PC-3 (cell line): ENCODE results near the gene THADA. TPM values are rescaled to one million over a fixed set of nuclear protein-coding genes. Genes with fewer than 3 reads are reported as not detected.

Source experiments
- ATAC-seq: fragments of 200-7000 bp; cut with Tn5 transposase; 2 replicates; pipeline ENCODE4 v1.9.1; 2020; ENCODE audit warnings: mild to moderate bottlenecking, moderate library complexity
- BruUV-seq: library from RNA; stranded (reverse); fragments of 400-500 nt; replicated peaks from 2 replicates; lab custom pipeline; 2021; lab: Mats Ljungman, UMichigan
- CTCF ChIA-PET: fragments of 300-600 bp; sonication (Branson Sonifier 250); formaldehyde crosslinking; loops from one replicate; lab custom pipeline; 2022; ENCODE audit warnings: antibody characterized with exemption; lab: Charles Lee
- POLR2A ChIA-PET: fragments of 300-600 bp; sonication (Branson Sonifier 250); formaldehyde crosslinking; loops from one replicate; lab custom pipeline; 2022; ENCODE audit warnings: antibody characterized with exemption; ENCODE audit not compliant: unreplicated experiment; lab: Charles Lee
- DNase-seq: peaks from one replicate; pipeline ENCODE4 v3.0.0-alpha.2; 2015
- H2AFZ ChIP-seq: fragments of 300-600 bp; sonication (generic); 2 replicates; pipeline ENCODE4 v1.6.0; 2016; ENCODE audit warnings: antibody characterized with exemption, low read length
- H3F3A ChIP-seq: fragments of 300-600 bp; sonication (generic); one replicate; pipeline ENCODE4 v1.6.0; 2017; ENCODE audit warnings: antibody characterized with exemption, low read length, control low read depth, mild to moderate bottlenecking; ENCODE audit not compliant: unreplicated experiment
- H3K27ac ChIP-seq: fragments of 300-600 bp; sonication (generic); 2 replicates; pipeline ENCODE4 v1.5.1; 2016; ENCODE audit warnings: mild to moderate bottlenecking, low read length
- H3K27me3 ChIP-seq: fragments of 300-600 bp; sonication (generic); 2 replicates; pipeline ENCODE4 v1.6.1; 2016; ENCODE audit warnings: low read length, mixed read lengths
- H3K36me3 ChIP-seq: fragments of 300-600 bp; sonication (generic); 2 replicates; pipeline ENCODE4 v1.6.1; 2016; ENCODE audit warnings: low read depth, mixed run types, low read length, mixed read lengths
- H3K4me1 ChIP-seq: fragments of 300-600 bp; sonication (generic); 2 replicates; pipeline ENCODE4 v1.5.1; 2016; ENCODE audit warnings: low read length; ENCODE audit not compliant: insufficient read depth
- H3K4me2 ChIP-seq: fragments of 300-600 bp; sonication (generic); 2 replicates; pipeline ENCODE4 v1.6.0; 2016; ENCODE audit warnings: low read length
- H3K4me3 ChIP-seq: fragments of 300-600 bp; sonication (generic); 2 replicates; pipeline ENCODE4 v1.5.1; 2016; ENCODE audit warnings: mild to moderate bottlenecking, low read length, mixed read lengths
- H3K79me2 ChIP-seq: fragments of 300-600 bp; sonication (generic); 2 replicates; pipeline ENCODE4 v1.6.1; 2017; ENCODE audit warnings: low read length, mixed read lengths
- H3K9ac ChIP-seq: fragments of 300-600 bp; sonication (generic); 2 replicates; pipeline ENCODE4 v1.6.0; 2016; ENCODE audit warnings: mild to moderate bottlenecking, low read length
- H3K9me2 ChIP-seq: fragments of 300-600 bp; sonication (generic); replicated peaks from 2 replicates; pipeline ENCODE4 v1.6.1; 2016; ENCODE audit warnings: mixed run types, low read length, mixed read lengths
- H3K9me3 ChIP-seq: fragments of 300-600 bp; sonication (generic); 2 replicates; pipeline ENCODE4 v1.6.1; 2016; ENCODE audit warnings: low read length, mixed read lengths
- H4K20me1 ChIP-seq: fragments of 300-600 bp; sonication (generic); 2 replicates; pipeline ENCODE4 v1.6.1; 2016; ENCODE audit warnings: low read length, mixed read lengths
- EZH2 ChIP-seq: fragments of 300-600 bp; sonication (generic); IDR thresholded peaks from one replicate; pipeline ENCODE4 v1.6.1; 2017; ENCODE audit warnings: antibody characterized with exemption, mild to moderate bottlenecking, low read length; ENCODE audit not compliant: unreplicated experiment
- EZH2phosphoT487 ChIP-seq: fragments of 300-600 bp; sonication (generic); IDR thresholded peaks from 2 replicates; pipeline ENCODE4 v1.6.1; 2018; ENCODE audit warnings: mild to moderate bottlenecking, antibody characterized with exemption, low read length, borderline replicate concordance
- intact Hi-C: fragments of 100-400 bp; cut with micrococcal nuclease; formaldehyde crosslinking; loops from 2 replicates; pipeline ENCODE4 v1.9.0; 2023
- total RNA-seq: library from RNA; depleted of rRNA; stranded (reverse); fragments of >200 nt; gene quantifications from 2 replicates; pipeline ENCODE4 v1.2.3, GENCODE V29; 2014
- TF ChIP-seq, protein P1 (sequence below): fragments of 300-600 bp; sonication (generic); conservative IDR thresholded peaks from 2 replicates; pipeline ENCODE4 v1.5.1; 2017; ENCODE audit warnings: antibody characterized with exemption, low read depth, mild to moderate bottlenecking, low read length

THADA gene
- total RNA-seq, 1 experiment from 2014 or later = 33.6 TPM

DNA sequence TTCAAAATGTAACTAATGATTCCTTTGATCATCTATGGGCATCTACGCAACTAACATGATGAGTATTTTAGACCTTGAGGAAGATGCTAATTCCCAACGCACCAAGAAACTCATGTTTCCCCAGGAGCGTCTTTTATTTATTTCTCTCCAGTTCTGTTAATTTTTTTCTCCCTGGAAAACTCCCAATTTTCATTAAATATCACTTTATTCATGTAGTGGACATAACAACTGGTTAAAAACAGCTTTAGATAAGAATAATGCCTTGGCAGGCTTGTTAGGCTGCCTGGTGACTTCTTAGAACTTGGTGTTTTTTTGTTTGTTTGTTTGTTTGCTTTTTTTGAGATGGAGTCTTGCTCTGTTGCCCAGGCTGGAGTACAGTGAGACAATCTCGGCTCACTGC is 306.5 kb downstream of the THADA start:
- CTCF ChIA-PET = no interaction called here
- Histone ChIP-seq H3F3A (peaks cover 4% of the 10 kb centered on the region), H3K9me2 (no peaks in the 10 kb centered on the region), H3K9me3 (0 out of 2 replicates have a peak, but pooled peaks cover 5% of the 10 kb centered on the region), H3K36me3 (peaks cover 30% of the 10 kb centered on the region), H3K4me3 (no peak overlapping the region), H3K9ac (no peak overlapping the region), H3K79me2 (no peaks in the 10 kb centered on the region), H3K4me2 (no peak overlapping the region), H2AFZ (no peak overlapping the region), H4K20me1 (0 out of 2 replicates have a peak, but pooled peaks cover 3% of the 10 kb centered on the region), H3K27me3 (no peaks in the 10 kb centered on the region), H3K4me1 (peaks cover 12% of the 10 kb centered on the region), H3K27ac (no peak overlapping the region)
- POLR2A ChIA-PET = no interaction called here
- no peak for ATAC-seq
- BruUV-seq = no TSS peak
- DNase-seq = no peak
- intact Hi-C loops = no loop called here
- TF ChIP-seq, protein P1, sequence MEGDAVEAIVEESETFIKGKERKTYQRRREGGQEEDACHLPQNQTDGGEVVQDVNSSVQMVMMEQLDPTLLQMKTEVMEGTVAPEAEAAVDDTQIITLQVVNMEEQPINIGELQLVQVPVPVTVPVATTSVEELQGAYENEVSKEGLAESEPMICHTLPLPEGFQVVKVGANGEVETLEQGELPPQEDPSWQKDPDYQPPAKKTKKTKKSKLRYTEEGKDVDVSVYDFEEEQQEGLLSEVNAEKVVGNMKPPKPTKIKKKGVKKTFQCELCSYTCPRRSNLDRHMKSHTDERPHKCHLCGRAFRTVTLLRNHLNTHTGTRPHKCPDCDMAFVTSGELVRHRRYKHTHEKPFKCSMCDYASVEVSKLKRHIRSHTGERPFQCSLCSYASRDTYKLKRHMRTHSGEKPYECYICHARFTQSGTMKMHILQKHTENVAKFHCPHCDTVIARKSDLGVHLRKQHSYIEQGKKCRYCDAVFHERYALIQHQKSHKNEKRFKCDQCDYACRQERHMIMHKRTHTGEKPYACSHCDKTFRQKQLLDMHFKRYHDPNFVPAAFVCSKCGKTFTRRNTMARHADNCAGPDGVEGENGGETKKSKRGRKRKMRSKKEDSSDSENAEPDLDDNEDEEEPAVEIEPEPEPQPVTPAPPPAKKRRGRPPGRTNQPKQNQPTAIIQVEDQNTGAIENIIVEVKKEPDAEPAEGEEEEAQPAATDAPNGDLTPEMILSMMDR = no peak
- TF ChIP-seq EZH2phosphoT487 = no peak
- no peak for TF ChIP-seq EZH2

DNA sequence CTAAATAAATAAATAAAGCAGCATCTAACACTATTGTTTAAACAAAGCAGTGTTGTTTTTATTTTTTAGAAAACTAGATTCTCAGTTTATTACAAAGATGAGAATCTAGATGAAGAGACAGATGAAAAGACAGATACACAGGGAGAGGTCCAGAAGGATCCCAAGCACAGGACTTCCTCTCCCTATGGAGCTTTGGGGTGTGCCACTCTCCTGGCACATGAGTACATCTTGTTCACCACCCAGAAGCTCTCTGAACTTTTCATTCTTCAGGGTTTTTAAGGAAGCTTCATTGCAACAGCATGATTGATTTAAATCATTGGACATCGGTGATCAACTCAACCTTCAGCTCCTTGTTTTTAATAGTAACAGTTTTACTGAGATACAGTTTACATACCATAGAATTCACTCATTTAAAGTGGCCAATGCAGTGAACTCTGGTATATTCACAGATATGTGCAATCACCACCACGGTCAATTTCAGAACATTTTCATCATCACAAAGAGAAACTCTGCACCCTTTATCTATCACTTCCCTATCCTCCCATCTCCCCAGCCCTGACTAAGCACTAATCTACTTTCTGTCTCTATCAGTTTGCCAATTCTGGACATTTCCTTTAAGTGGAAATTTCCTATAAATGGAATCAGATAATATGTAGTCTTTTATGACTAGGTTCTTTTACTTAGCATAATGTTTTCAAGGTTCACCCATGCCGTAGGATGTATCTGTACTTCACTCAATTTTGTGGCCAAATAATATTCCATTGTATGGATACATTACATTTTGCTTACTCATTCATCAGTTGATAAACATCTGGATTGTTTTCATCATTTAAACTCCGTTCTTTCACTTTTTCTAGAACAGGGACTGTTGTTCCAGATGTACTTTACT is 307.2 kb downstream of the THADA start:
- Histone ChIP-seq H3K27me3 (no peaks in the 10 kb centered on the region), H3K27ac (no peak overlapping the region), H3K36me3 (peaks cover 36% of the 10 kb centered on the region), H3K4me1 (peaks cover 7% of the 10 kb centered on the region), H3K9ac (no peak overlapping the region), H3K4me2 (no peak overlapping the region), H3K79me2 (no peaks in the 10 kb centered on the region), H3K9me2 (no peaks in the 10 kb centered on the region), H3K9me3 (0 out of 2 replicates have a peak, but pooled peaks cover 5% of the 10 kb centered on the region), H3F3A (no peaks in the 10 kb centered on the region), H3K4me3 (no peak overlapping the region), H2AFZ (no peak overlapping the region), H4K20me1 (no peaks in the 10 kb centered on the region)
- ATAC-seq (no peak), DNase-seq (no peak)
- intact Hi-C loops = no loop called here
- TF ChIP-seq, protein P1 = no peak
- TF ChIP-seq EZH2phosphoT487 (no peak), EZH2 (no peak)
- BruUV-seq = no TSS peak
- CTCF ChIA-PET = no interaction called here
- POLR2A ChIA-PET = no interaction called here

DNA sequence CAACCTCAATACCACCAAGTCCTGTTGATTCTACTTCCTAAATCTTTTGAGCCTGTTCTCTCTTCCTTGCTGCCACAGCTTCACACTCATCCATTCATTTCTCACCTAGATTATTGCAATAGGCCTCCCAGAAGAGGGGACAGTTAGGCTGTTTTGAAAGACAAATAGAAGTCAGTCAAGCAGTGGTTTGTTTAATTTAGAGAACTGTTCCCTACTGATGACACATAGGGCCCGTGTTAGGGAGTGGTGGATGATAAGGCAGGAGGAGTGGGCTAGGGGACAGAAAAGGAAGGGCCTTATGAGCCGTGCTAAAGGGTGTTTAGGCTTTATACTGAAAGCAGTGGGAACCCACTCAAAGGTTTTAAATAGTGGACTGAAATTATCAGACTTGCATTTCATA is 309.9 kb downstream of the THADA start:
- CTCF ChIA-PET = no interaction called here
- Histone ChIP-seq H3K4me3 (no peak overlapping the region), H3K9me3 (0 out of 2 replicates have a peak, but pooled peaks cover 5% of the 10 kb centered on the region), H3K9ac (no peak overlapping the region), H3K36me3 (peaks cover 44% of the 10 kb centered on the region), H3K79me2 (no peaks in the 10 kb centered on the region), H3K27me3 (no peaks in the 10 kb centered on the region), H2AFZ (no peak overlapping the region), H3K4me1 (no peaks in the 10 kb centered on the region), H3F3A (no peaks in the 10 kb centered on the region), H3K9me2 (no peaks in the 10 kb centered on the region), H3K27ac (no peak overlapping the region), H4K20me1 (no peaks in the 10 kb centered on the region), H3K4me2 (no peak overlapping the region)
- intact Hi-C loops = no loop called here
- no peak for TF ChIP-seq EZH2
- no peak for TF ChIP-seq EZH2phosphoT487
- TF ChIP-seq, protein P1 = no peak
- no TSS peak for BruUV-seq
- POLR2A ChIA-PET = no interaction called here
- DNase-seq = no peak
- no peak for ATAC-seq
